ENCODE data around the gene TMEM145. TPM values are rescaled to one million over a fixed set of nuclear protein-coding genes. Genes with fewer than 3 reads are reported as not detected.
A peak's percentile ranks its signal among the peaks of the same experiment; 100 is the strongest.

Gene TMEM145
- total and polyA plus RNA-seq, 10 of the 15 experiments (the other 5 are each of a cell fraction or from before 2014, with no cell fraction given) = 0.04 to 0.97 (median 0.16) TPM; not detected in 4

DNA sequence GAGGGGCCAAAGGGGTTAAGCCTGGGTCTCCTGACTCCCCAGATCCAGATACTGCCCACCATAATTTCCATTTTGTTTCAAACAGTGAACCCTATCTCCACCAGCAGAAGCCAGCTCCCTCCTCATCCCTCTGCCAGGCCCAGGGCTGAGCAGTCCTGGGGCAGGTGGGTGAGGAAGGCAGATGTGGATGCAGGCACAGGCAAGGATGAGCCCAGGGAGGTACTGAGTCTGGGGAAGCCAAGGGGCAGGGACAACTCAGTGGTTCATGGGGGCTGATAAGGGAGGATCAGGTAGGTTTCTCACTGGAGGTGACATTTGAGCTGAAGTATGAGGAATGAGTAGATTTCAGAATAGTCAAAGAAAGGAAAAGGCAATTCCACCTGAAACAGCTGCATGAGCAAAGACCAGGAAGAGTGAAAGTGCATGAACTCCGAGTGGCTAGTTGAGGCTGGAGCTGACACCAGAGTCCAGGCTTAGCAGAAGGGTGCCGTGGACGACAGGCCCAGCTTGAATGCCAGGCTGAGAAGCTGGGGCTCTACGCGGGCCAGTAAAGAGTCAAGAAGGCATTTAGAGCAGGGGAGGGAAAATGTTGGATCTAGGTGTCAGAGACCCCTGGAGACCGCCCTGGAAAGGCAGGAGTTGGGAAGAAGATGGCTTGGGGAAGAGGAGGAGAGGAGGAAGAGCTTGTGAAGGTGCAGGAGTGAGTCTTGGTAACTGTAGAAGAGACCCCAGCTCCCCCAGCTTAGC, 33.8 kb upstream of the TMEM145 start:
- TF ChIP-seq HDGF (IDR thresholded peaks at IDR 0.05) (peak; percentile 78; the same call in 1 of the 2 replicates), ZNF207 (IDR thresholded peaks at IDR 0.05; ENCODE audit: borderline replicate concordance) (0 out of 2 replicates have a peak, but pooled peaks have one; percentile 26), POLR2AphosphoS5 (IDR thresholded peaks at IDR 0.05; ENCODE audit: low read length) (no peak; the same call in 1 of the 2 replicates), IKZF1 (conservative IDR thresholded peaks at IDR 0.05) (no peak), MTA3 (IDR thresholded peaks at IDR 0.05; ENCODE audit: borderline replicate concordance, low read length) (peak; percentile 43; the same call in 1 of the 2 replicates), RB1 (IDR thresholded peaks at IDR 0.05; ENCODE audit: borderline replicate concordance) (no peak), RCOR1 (conservative IDR thresholded peaks at IDR 0.05; ENCODE audit: low read depth, low read length) (0 out of 2 replicates have a peak, but pooled peaks have one; percentile 1), CREM (IDR thresholded peaks at IDR 0.05; ENCODE audit: low read depth) (no peak), NBN (IDR thresholded peaks at IDR 0.05) (peak; percentile 64; the same call in 1 of the 2 replicates), SUZ12 (IDR thresholded peaks at IDR 0.05; ENCODE audit: unreplicated experiment) (no peak), MYB (IDR thresholded peaks at IDR 0.05; ENCODE audit: borderline replicate concordance, low read depth, low read length) (no peak), MTA2 (IDR thresholded peaks at IDR 0.05; ENCODE audit: low read depth) (no peak), EP300 (IDR thresholded peaks at IDR 0.05; ENCODE audit: borderline replicate concordance in 1 of 2, control insufficient read depth in 1 of 2, low read depth in 2 of 2, low read length in 2 of 2) (no peak), SIN3A (IDR thresholded peaks at IDR 0.05; ENCODE audit: low read depth, low read length) (no peak), RBBP5 (conservative IDR thresholded peaks at IDR 0.05) (no peak), CREB1 (IDR thresholded peaks at IDR 0.05; ENCODE audit: low read depth) (0 out of 2 replicates have a peak, but pooled peaks have one; percentile 3)
- TF ChIP-seq, protein P1, sequence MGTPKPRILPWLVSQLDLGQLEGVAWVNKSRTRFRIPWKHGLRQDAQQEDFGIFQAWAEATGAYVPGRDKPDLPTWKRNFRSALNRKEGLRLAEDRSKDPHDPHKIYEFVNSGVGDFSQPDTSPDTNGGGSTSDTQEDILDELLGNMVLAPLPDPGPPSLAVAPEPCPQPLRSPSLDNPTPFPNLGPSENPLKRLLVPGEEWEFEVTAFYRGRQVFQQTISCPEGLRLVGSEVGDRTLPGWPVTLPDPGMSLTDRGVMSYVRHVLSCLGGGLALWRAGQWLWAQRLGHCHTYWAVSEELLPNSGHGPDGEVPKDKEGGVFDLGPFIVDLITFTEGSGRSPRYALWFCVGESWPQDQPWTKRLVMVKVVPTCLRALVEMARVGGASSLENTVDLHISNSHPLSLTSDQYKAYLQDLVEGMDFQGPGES (IDR thresholded peaks at IDR 0.05) = no peak
- TF ChIP-seq, protein P2, sequence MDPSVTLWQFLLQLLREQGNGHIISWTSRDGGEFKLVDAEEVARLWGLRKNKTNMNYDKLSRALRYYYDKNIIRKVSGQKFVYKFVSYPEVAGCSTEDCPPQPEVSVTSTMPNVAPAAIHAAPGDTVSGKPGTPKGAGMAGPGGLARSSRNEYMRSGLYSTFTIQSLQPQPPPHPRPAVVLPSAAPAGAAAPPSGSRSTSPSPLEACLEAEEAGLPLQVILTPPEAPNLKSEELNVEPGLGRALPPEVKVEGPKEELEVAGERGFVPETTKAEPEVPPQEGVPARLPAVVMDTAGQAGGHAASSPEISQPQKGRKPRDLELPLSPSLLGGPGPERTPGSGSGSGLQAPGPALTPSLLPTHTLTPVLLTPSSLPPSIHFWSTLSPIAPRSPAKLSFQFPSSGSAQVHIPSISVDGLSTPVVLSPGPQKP (IDR thresholded peaks at IDR 0.05; ENCODE audit: low read depth, low read length) = no peak
- TF ChIP-seq, protein P3, sequence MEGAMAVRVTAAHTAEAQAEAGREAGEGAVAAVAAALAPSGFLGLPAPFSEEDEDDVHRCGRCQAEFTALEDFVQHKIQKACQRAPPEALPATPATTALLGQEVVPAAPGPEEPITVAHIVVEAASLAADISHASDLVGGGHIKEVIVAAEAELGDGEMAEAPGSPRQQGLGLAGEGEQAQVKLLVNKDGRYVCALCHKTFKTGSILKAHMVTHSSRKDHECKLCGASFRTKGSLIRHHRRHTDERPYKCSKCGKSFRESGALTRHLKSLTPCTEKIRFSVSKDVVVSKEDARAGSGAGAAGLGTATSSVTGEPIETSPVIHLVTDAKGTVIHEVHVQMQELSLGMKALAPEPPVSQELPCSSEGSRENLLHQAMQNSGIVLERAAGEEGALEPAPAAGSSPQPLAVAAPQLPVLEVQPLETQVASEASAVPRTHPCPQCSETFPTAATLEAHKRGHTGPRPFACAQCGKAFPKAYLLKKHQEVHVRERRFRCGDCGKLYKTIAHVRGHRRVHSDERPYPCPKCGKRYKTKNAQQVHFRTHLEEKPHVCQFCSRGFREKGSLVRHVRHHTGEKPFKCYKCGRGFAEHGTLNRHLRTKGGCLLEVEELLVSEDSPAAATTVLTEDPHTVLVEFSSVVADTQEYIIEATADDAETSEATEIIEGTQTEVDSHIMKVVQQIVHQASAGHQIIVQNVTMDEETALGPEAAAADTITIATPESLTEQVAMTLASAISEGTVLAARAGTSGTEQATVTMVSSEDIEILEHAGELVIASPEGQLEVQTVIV (IDR thresholded peaks at IDR 0.05; ENCODE audit: borderline replicate concordance, partially characterized antibody) = no peak
- in situ Hi-C loops (cut with MboI) = loop anchor here (5.0 kb wide), 1 partner anchor 147 kb away; the partner anchor contains the start of gene POU2F2
- Histone ChIP-seq H3K9ac (ENCODE audit: control insufficient read depth, insufficient read depth, low read length) (peak overlapping the region; percentile 45), H3K27ac (ENCODE audit: control insufficient read depth, insufficient read depth) (peak overlapping the region; percentile 55), H3K79me2 (ENCODE audit: control insufficient read depth, insufficient read depth, low read length) (peaks cover 24% of the 10 kb centered on the region), H3K4me3 (peak overlapping the region; percentile 98), H3K4me2 (ENCODE audit: control insufficient read depth, insufficient read depth) (peak overlapping the region; percentile 97), H3K36me3 (ENCODE audit: control insufficient read depth in 2 of 2, insufficient read depth in 2 of 2, low read length in 1 of 2) (peaks cover 3% of the 10 kb centered on the region in 2 experiments; a peak in 3 of 4 replicates), H3K9me3 (replicated peaks; ENCODE audit: control insufficient read depth, insufficient read depth, low read length) (no peaks in the 10 kb centered on the region), H3K27me3 (replicated peaks in 1 of 2; ENCODE audit: control insufficient read depth in 2 of 2, insufficient read depth in 2 of 2, low read length in 1 of 2) (no peaks in the 10 kb centered on the region), H4K20me1 (ENCODE audit: control insufficient read depth, insufficient read depth) (no peaks in the 10 kb centered on the region; the same call in 1 of the 2 replicates), H2AFZ (ENCODE audit: control insufficient read depth, low read depth, low read length) (peak overlapping the region; percentile 66; the same call in 1 of the 2 replicates), H3K4me1 (ENCODE audit: control insufficient read depth, insufficient read depth, low read length) (peaks cover 53% of the 10 kb centered on the region)
- intact Hi-C loops (cut with micrococcal nuclease; ENCODE audit: unreplicated experiment) = no loop called here
- ChIA-PET RAD21 (ENCODE audit: unreplicated experiment) (interaction anchor here (0.6 to 5.5 kb wide), 12 partner anchors 9 to 171 kb away, joined by 3 to 82 read pairs (median 6); partner anchors contain the start of genes CIC, GSK3A and ZNF526), CTCF (interaction anchor here (0.8 to 6.7 kb wide), 28 partner anchors 9 to 175 kb away, joined by 3 to 111 read pairs (median 6); partner anchors contain the start of genes CIC, ERF, GSK3A and POU2F2), SMC1A (ENCODE audit: uncharacterized antibody, unreplicated experiment) (interaction anchor here (0.8 to 5.1 kb wide), 17 partner anchors 9 to 170 kb away, joined by 3 to 70 read pairs (median 4); partner anchors contain the start of genes CIC, GSK3A, PAFAH1B3 and POU2F2), POLR2A (interaction anchor here (0.5 to 5.1 kb wide), 8 partner anchors 9 to 1850 kb away, joined by 3 to 51 read pairs (median 4); partner anchors contain the start of genes CIC, GSK3A and POU2F2)
- under 1% methylated on average over 6 of the region's 6 CpGs for WGBS (ENCODE audit: insufficient coverage, insufficient replicate concordance, low lambda C conversion rate, missing lambda C conversion rate)
- ATAC-seq = no peak
- TSS peak; percentile 23 for BruUV-seq (replicated peaks)
- peak; percentile 41 for FAIRE-seq
- no peak for DNase-seq (ENCODE audit: low read depth, low spot score)

All from GM12878 (cell line).